ENCODE data around the gene NDUFA13.

NDUFA13 gene

DNA sequence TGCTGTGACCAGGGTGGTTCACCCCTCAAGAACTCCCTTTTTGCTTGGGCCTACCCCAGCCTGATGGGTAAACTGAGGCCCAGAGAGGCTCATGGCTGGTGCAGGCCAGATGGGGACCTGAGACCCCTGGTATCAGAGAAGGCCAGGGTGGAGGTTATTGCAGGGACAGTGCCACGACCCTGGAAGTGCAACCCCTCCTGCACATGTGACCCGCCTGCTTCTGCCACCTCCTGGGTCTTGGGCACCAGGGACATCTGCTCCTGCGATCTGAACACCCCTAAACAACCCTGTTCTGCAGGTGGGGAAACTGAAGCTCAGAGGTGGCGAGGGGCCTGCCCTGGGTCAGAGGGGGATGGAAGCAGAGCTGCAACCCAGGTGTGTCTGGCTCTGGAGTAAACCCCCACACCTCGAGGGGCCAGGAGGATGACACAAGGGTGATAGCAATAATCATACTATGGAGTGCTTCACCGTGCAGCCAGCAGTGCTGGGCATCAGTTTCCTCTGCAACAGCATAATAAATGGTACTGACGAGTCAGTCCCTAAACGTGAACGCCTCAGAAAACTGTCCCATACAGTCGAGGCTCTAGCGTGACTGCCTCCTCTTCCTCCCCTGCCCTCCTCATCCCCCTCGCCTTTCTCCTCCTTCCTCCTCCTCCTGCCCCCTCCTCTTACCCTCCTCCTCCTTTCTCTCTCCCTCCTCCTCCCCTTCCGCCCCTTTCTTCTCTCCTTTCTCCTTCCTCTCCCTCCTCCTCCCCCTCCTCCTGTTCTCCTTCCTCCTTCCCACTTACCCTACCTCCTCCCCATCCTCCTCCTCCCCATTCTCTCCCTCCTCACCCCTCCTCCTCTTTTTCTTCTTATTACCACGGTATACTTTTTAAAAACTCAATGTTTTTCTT lies 17.0 kb downstream of the NDUFA13 start:
- DNase-seq (ENCODE audit: low read depth, low spot score): no peak

DNA sequence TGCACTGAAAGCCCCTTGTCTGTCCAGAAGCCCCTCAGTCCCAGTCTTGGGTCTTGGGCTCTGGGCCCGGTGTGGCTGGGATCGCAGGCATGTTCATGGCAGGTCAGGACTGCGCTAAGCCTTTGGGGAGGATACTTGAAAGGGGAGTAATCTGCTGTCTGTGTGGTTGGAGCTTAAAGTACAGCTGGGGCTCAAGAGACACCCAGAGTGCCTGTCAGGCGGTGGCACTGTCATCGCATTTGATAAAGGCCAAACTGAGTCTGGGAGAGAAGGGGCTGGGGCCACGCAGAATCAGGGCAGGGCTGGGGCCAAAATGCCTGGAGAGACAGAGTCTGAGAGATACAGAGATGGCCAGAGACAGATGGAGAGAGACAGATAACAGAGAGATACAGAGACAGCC lies 17.8 kb downstream of the NDUFA13 start:
- no peak for DNase-seq (ENCODE audit: low read depth, low spot score)

DNA sequence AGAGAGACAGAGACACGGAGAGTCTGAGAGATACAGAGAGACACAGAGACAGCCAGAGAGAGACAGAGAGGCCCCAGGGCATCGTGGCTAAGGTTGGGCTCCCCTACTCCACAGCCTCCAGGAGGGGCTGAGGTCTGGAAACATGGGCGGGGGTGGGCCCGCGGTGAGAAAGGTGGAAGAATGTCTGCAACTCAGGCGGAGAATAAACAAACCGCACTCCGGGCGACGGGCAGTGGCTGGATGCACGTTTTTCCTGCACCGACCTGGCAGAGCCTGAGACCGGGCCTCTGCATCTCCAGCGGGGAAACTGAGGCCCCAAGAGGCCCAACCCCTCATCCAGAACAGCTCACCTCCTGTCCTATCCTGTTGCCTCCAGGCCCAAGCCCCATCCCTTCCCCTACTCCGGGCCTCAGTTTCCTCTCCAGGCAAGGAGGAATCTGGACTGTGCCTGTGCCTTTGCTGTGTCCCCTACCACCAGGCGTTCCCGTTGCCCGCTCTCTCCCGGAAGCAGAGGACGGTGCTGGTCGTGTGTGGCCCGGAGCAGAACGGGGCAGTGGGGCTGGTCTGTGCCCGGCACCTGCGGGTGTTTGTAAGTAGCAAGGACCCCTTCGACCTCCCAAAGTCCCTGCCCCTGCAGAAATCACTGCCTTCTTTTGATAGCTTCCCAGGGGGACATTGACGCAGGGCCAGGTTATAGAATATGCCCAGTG lies 18.7 kb downstream of the NDUFA13 start:
- DNase-seq (ENCODE audit: low read depth, low spot score): no peak

DNA sequence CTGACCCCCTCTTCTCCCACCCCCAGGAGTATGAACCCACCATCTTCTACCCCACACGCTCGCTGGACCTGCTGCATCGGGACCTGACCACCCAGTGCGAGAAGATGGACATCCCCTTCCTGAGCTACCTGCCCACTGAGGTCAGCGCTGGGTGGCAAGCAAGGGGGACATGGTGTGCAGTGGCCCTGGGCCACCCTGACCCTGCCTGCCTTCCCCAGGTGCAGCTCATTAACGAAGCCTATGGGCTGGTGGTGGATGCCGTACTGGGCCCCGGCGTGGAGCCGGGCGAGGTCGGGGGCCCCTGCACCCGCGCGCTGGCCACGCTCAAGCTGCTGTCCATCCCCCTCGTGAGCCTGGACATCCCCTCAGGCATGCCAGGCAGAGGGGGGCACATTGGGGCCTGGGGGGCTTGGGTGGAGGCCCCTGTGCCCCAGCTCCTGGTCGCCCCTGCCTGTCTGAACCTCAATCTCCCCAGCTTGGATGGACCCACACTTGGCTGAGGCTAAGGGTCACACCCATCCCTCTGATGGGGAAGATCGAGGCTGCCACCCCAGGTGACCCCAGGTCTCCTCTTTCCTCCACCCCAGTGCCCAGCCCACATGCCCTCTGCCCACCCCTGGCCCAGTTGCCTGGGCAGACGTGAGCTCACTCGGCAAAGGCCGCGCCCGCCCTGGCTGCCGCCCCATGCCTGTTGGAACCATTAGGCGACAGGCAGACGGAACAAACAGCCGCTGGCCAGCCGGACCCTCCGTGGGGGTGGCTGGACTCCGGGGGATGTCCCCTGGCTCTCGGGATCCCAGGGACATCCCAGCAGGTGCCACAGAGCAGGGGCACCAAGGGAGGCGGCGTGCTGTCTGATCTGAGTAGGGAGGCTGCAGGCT lies 19.5 kb downstream of the NDUFA13 start:
- DNase-seq (ENCODE audit: low read depth, low spot score): no peak

DNA sequence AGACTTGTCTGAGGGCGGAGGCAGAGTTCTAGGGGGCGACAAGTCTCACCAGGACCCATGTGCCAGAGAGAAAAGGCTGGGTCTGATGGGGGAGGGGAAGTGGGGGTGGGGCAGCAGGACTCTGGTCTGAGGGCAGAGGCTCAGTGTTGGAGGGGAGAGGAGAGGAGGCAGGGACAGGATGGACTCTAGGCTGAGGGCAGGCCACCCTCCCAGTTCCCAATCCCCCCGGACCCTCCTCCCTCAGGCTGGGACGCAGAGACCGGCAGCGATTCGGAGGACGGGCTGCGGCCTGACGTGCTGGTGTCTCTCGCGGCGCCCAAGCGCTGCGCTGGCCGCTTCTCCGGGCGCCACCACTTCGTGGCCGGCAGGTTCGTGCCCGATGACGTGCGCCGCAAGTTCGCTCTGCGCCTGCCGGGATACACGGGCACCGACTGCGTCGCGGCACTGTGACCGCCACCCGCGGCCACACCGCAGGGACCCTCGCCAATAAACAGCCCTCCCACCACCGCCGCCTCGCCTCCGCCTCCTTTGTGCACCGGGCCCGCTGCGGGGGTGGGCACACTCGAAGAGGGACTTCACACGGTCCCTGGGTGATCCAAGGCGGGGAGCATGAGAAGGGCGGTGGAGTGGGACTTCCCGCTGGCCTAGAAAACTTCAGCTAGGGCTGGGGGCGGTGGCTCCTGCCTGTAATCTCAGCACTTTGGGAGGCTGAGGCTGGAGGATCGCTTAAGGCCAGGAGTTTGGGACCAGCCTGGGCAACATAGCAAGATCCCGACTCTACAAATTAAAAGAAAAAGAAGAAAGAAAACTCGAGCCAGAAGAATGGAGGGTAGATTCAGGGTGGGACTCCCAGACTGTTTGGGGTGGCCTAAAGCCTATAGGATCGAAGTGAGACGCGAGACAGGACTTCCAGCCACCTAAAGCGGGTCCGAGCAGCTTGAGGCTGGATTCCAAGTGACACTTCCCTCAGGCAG lies 21.3 kb downstream of the NDUFA13 start:
- no peak for DNase-seq (ENCODE audit: low read depth, low spot score)

DNA sequence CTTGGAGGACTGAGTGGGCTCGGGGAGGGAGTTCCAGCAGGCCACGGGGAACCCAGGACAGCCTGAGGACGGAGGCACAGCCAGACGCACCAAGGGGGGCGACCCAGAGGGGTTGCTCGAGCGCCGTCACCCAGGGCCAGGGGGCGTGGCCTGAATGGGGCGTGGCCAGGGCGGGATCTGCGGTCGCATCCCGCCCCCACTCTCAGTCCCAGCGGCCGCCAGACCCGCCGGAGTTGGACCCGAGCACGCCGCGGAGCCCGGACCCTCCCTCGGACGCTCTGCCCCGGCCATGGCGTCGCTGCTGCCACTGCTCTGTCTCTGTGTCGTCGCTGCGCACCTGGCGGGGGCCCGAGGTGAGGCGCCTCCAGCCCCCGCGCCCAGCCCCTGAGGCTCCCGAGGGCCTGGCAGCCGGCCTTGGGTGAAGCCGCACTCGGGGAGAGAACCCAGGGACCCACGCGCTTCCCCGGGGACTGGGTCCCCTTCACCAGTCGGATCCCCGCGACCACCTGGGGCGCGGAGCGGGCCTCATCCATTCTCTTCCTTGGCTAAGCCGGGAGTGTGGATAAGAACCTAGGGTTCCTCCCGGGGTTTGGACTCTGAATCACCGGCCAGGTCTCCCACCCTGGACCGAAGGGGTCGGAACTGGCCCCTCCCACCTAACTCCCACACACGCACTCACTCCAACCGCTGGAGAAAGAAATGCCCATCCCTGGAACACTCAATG lies 22.2 kb downstream of the NDUFA13 start, which contains the start of gene CILP2:
TSS of gene CILP2 (plus strand) at position 205 of the 724 bp plus-strand sequence. CDS start at position 290, 85 bp downstream.
- no peak for DNase-seq (ENCODE audit: low read depth, low spot score)

DNA sequence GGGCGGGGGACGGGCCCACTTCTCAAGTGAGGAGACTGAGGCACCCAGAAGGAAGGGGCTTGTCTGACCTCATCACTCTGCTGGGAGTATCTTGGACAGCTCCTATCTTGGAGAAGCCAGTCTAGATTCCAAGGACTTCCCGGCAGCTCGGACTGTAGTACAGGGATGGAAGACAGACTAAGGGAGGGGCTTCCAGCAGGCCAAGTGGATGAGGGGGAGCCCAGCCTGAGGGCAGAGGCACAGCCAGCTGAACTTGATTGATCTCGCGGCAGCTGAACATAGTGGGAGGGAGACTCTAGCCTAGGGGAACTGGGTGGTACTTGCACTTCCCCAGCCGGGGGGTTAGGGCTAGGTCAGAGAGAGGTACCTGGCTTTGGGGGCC lies 22.8 kb downstream of the NDUFA13 start:
- DNase-seq (ENCODE audit: low read depth, low spot score): no peak

DNA sequence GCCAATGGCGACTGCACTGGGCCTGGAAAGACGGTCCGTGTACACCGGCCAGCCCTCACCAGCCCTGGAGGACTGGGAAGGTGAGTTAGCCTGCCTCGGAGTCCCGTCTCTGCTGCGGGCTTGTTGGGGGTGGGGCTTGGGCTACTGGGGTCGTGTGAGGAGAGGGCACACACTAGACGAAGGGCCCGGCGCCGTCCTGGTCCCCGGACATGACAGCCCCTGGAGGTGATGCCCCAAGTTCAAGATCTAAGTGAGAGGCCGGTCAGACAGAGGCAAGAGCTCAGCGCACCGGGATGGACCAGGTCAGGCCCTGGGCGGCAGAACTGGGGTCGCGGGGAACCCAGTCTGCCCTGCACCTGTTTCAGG lies 23.7 kb downstream of the NDUFA13 start:
- DNase-seq (ENCODE audit: low read depth, low spot score): no peak

DNA sequence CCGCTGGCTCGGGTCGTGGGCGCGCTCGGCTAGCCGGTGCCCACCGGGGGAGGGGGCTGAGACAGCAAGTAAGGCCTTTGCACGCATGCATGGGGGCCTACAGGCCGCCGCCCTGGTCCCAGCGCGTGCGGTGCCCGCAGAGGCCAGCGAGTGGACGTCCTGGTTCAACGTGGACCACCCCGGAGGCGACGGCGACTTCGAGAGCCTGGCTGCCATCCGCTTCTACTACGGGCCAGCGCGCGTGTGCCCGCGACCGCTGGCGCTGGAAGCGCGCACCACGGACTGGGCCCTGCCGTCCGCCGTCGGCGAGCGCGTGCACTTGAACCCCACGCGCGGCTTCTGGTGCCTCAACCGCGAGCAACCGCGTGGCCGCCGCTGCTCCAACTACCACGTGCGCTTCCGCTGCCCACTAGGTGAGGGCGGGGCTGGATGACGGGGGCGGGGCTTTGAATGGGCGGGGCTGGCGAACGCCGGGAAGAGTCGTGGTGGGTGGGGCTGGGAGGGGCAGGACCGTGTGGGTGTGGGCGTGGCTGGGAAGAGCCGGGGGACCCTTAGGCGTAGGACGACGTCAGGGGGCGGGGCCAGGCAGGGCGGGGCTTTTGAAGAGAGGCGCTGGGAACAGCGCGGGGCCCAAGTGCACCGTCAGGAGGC lies 24.2 kb downstream of the NDUFA13 start:
- no peak for DNase-seq (ENCODE audit: low read depth, low spot score)

DNA sequence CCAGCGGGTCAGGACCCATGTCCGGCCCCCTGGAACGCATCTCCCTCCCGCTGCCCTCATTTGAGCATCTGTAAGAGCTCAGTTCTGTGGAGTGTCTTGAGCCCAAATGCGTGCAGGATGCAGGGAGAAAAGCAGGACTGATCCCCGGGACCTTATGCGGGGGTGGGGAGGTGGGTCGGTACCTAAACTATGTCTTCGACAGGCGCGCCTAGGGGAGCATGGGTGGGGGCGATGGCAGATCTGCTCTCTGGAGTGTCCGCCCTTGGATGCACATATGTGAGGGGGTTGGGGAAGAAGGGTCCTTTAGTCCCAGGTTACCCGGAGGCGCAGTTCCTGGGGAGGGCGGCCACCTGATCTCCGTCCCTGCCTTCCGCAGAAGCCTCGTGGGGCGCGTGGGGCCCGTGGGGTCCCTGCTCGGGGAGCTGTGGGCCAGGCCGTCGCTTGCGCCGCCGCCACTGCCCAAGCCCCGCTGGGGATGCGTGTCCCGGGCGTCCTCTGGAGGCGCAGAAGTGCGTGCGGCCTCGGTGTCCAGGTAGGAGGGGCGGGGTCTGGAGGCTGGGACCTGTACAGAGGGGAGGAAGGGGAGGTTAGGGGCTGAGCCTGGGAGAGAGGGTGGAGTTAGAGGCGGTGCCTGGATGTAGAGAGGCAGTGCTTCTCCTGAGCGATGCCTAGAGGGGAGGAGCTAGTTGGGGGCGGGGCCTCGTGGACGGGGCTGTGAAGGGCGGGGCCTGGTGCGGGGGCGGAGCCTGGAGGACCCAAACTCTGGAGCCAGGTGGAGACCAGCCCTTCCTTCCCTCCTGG lies 24.9 kb downstream of the NDUFA13 start:
- DNase-seq (ENCODE audit: low read depth, low spot score): no peak

DNA sequence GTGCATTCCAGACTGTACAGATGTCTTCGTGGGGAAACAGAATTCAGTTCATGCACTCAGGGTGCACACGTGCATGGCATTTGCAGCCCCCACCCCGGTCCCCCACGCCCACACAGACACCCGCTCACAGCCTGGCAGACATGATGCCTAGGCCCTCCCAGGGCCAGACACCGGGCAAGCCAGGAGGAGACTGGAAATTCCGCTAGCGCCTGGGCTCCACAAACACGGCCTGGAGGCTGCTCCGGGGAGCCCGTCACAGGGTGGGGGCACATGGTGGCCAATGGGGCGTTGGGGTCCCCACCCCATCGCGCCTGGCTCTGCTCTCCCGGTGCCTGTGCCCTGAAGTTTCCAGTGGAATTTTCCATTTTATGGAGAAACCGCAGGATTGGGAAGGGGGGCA lies 25.6 kb downstream of the NDUFA13 start:
- no peak for DNase-seq (ENCODE audit: low read depth, low spot score)

DNA sequence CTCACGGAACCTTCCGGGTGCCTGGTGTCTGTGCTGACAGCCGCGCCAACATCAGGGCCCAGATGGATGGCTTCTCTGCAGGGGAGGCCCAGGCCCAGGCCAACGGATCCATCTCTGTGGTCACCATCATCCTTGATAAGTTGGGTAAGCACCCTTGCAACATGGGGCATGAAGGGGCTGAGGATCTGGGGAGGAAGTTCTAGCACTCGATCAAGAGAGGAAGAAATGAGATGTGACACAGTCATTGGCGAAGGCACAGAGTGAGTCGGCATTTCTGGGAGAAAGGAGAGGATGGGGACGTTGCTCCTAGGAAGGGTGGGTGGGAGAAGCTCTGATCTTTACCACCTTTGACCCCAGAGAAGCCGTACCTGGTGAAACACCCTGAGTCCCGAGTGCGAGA lies 26.5 kb downstream of the NDUFA13 start:
- DNase-seq (ENCODE audit: low read depth, low spot score): no peak

DNA sequence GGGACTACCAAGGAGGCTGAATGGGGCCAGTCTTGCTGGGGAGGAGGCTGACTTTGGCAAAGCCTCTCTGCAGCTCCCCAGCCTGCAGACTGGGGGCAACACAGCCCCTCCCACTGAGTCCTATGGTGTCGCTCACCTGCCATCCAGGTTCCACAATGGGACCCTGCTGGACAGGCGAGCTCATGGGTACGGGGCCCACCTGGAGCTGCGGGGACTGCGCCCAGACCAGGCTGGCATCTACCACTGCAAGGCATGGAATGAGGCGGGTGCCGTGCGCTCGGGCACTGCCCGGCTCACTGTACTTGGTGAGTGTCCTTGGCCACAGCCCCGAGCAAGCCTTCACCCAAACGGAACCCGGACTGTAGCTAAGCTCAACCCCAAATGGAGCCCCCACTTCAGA lies 27.1 kb downstream of the NDUFA13 start:
- no peak for DNase-seq (ENCODE audit: low read depth, low spot score)

DNA sequence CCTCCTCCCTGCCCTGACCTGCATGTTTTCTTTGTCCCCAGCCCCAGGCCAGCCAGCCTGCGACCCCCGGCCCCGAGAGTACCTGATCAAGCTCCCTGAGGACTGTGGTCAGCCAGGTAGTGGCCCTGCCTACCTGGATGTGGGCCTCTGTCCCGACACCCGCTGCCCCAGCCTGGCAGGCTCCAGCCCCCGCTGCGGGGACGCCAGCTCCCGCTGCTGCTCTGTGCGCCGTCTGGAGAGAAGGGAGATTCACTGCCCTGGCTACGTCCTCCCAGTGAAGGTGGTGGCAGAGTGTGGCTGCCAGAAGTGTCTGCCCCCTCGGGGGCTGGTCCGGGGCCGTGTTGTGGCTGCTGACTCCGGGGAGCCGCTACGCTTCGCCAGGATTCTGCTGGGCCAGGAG lies 27.6 kb downstream of the NDUFA13 start:
- no peak for DNase-seq (ENCODE audit: low read depth, low spot score)

DNA sequence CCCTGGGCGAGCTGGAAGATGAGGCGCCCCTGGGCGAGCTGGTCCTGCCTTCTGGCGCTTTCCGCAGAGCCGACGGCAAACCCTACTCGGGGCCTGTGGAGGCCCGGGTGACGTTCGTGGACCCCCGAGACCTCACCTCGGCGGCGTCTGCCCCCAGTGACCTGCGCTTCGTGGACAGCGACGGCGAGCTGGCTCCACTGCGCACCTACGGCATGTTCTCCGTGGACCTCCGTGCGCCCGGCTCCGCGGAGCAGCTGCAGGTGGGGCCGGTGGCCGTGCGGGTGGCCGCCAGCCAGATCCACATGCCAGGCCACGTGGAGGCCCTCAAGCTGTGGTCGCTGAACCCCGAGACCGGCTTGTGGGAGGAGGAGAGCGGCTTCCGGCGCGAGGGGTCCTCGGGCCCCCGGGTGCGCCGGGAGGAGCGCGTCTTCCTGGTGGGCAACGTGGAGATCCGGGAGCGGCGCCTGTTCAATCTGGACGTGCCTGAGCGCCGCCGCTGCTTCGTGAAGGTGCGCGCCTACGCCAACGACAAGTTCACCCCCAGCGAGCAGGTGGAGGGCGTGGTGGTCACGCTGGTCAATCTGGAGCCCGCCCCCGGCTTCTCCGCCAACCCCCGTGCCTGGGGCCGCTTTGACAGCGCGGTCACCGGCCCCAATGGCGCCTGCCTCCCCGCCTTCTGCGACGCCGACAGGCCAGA lies 28.4 kb downstream of the NDUFA13 start:
- no peak for DNase-seq (ENCODE audit: low read depth, low spot score)

DNA sequence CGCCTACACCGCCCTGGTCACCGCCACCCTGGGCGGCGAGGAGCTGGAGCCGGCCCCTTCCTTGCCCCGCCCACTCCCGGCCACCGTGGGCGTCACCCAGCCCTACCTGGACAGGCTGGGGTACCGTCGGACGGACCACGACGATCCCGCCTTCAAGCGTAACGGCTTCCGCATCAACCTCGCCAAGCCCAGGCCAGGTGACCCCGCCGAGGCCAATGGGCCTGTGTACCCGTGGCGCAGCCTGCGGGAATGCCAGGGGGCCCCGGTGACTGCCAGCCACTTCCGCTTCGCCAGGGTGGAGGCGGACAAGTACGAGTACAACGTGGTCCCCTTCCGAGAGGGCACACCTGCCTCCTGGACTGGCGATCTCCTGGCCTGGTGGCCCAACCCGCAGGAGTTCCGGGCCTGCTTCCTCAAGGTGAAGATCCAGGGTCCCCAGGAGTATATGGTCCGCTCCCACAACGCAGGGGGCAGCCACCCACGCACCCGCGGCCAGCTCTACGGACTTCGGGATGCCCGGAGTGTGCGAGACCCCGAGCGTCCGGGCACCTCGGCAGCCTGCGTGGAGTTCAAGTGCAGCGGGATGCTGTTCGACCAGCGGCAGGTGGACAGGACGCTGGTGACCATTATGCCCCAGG lies 29.0 kb downstream of the NDUFA13 start:
- DNase-seq (ENCODE audit: low read depth, low spot score): no peak

DNA sequence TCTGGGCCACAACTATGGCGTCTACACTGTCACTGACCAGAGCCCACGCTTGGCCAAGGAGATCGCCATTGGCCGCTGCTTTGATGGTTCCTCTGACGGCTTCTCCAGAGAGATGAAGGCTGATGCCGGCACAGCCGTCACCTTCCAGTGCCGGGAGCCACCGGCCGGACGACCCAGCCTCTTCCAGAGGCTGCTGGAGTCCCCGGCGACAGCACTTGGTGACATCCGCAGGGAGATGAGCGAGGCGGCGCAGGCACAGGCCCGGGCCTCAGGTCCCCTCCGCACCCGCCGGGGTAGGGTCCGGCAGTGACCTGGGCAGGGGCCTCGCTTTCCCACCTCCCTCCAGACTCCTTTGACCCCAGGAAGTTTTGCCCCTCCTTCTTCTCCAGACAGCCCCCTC lies 29.7 kb downstream of the NDUFA13 start:
- no peak for DNase-seq (ENCODE audit: low read depth, low spot score)

DNA sequence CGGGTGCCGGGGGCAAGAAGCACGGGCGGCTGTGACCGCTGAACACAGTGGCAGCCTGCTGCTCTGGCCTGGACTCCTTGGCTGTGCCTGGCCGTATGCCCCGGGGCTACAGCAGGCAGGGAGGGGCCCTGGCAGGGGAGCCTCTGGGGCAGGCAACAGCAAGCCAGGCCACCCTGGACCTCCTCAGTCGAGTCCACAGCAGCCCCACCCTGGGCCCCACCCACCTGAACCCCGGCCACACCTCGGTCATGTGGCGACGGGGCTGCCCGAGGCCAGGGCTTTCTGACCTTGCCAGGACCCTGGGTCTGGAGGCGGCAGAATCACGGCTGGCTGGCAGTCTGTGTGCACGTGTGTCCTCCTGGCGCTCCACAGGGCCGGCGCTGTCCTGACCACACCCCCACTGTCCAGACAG lies 30.7 kb downstream of the NDUFA13 start:
- DNase-seq (ENCODE audit: low read depth, low spot score): no peak

Data from brain pericyte (primary cell).